Inflammatory macrophage treated with lipopolysaccharide for 1 hour (primary cell): ENCODE results near the gene CDKL2.
A peak's percentile ranks its signal among the peaks of the same experiment; 100 is the strongest.

Experiments
- DNase-seq, 2 donors: peaks; one replicate each; pipeline ENCODE4 v3.0.0-alpha.2; 2020 to 2022

Gene CDKL2

GRCh38 chr4:75637827-75638226 is 7.5 kb upstream of the CDKL2 start:
- DNase-seq = no peak

- no peak for DNase-seq
Observed at GRCh38 chr4:75637176-75637575, 6.8 kb upstream of the CDKL2 start.

DNA sequence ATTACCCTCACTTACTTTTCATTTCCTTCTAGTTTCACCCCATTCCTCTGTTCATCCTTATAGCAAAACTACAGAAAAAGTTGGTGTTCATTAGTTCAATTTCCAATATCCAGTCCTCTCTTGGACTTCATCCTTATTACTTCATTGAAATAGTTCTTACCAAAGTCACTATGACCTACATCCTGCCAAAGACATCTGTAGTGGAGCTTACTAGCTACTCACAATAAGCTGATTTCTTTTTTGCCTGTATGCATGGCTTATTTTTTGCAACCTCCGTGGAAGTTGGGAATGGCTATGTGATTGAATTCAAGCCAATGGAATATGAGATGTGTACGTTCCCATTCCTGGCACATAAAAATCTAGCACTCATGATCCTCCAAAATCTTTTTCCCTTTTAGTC is 4.6 kb upstream of the CDKL2 start:
- no peak for DNase-seq

DNA sequence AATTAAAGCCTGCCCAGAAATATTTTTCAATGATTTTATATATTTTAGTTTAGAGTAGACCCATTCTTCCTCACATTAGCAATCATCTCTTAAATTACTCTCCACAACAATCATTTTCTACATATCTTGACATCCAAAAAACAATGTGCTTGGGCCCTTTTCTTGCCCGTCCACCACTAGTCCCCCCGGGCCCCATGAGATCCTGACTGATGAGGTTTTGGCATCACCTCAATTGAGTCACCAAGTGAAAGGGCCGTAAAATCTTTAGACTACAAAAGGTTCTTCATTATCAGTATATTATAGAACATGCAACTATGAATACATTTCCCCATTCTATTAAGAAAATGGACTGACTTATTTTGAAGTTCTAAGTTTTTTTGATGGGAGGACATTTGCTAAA is 4.0 kb upstream of the CDKL2 start:
- DNase-seq = no peak

GRCh38 chr4:75633846-75634245 is 3.5 kb upstream of the CDKL2 start:
- DNase-seq = peak; percentile 19 to 24

- no peak for DNase-seq
Observed at GRCh38 chr4:75630937-75631329, 605 bp upstream of the CDKL2 start.

DNA sequence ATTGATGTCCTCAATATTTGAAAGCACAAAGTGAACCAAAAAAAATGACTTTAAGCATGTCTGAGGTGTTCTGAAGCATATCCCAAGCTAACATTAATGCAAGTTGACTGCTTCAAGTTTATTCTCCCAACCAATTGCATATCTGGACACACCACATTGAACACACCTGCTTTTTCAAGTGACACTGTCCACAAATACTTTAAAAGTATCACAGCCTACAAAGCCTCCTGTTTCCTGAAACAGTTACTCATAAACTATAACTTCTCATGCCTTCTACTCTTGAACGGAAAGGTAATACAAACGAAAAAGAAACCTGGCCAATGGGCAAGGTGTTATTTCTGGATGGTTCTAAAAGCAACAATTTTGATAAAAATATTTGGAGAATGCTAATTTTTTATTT is 1.1 kb downstream of the CDKL2 start:
- DNase-seq = no peak

DNA sequence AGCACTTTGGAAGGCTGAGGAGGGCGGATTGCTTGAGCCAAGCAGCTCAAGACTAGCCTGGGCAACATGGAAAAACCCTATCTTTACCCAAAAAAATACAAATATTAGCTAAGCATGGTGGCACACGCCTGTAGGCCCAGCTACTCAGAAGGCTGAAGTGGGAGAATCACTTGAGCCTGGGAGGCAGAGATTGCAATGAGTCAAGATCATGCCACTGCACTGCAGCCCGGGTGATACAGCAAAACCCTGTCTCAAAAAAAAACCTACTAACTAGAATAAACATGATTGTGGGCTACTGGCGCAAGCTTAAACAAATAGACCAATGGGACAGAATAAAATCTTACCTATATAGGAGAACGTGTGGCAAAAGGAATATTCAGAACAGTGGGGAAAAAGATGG is 7.3 kb downstream of the CDKL2 start:
- peak in 1 of 2 donors; percentile 51 for DNase-seq

- DNase-seq = no peak
Observed at GRCh38 chr4:75621715-75622114, 8.6 kb downstream of the CDKL2 start.

DNA sequence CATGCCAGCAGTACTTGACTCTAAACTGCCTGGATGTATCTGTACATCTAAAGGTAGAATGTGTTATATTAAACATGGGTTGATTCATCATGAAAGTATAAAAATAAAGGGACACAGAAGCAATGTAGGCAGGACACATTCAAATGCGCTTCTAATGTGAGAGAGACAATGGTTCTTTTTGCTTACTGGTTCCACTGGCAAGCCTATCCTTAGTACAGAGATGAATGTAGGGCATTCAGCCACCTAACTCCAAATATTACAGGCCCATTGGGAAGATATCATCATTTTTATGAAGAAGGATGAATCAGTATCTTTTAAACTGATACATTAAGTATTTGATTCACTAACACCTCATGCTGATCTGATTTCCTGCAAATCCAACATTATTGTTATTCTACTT is 18.0 kb downstream of the CDKL2 start:
- no peak for DNase-seq

- DNase-seq = no peak
Observed at GRCh38 chr4:75605928-75606327, 24.4 kb downstream of the CDKL2 start.

DNA sequence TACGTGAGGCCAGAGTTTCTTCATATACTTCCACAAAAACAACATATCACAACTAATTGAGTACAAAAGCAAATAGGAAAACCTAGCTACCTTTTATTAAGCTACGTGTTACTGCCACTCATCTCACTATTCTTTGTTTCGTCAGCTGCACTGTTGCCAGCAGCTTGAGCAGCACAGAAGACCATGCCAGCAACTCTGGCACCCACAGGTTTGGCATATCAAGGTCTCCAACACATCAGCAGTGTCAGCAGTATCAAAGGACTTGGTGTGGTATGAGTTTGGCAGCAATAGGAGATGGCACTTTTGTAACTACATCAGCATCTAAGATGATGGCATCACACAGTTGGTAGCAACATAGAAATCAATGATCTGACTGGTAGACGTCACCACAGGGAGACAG is 30.7 kb downstream of the CDKL2 start:
- no peak for DNase-seq

GRCh38 chr4:75598390-75598789 is 31.9 kb downstream of the CDKL2 start:
- DNase-seq = peak; percentile 6

GRCh38 chr4:75596061-75596460 is 34.3 kb downstream of the CDKL2 start:
- no peak for DNase-seq

DNA sequence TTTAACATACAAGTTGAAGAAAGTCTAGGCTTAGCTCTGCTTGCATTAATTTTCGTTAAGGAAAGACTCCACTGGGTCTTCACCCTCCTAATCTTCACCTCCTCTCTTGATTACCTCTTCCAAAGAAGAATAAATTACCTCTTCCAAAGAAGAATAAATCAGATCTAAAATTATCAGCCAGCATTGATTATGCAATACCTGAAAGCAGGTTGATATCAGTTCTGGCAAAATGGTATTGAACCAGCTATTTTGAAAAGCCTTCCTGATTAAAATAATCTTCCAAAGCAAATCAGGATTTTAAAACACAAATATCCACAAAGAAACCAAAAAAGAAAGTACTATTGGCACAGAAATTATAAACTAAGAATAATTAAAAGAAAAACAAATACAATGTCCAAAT is 36.9 kb downstream of the CDKL2 start:
- no peak for DNase-seq

GRCh38 chr4:75584067-75584466 is 46.3 kb downstream of the CDKL2 start:
- DNase-seq = no peak

- DNase-seq = no peak
Observed at GRCh38 chr4:75567725-75568124, 62.6 kb downstream of the CDKL2 start.

DNA sequence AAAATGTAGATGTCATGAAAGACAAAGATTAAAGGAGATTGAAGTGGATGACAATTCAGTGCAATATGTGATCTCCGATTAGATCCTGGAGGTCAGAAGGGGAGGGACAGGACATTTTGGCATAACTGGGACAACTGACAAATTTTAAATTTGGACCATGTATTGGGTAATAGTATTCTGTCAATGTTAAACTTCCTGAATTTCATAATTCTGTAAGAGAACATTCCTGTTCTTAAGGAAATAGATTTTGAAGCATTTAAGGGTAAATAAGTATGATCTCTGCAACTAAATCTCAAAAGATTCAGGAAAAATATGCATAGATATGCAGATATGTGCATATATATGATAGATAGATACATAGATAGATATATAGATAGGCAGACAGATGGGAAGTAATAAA is 63.4 kb downstream of the CDKL2 start:
- peak; percentile 38 to 48 for DNase-seq

- no peak for DNase-seq
Observed at GRCh38 chr4:75565481-75565880, 64.8 kb downstream of the CDKL2 start.

- DNase-seq = no peak
Observed at GRCh38 chr4:75564023-75564422, 66.3 kb downstream of the CDKL2 start.

DNA sequence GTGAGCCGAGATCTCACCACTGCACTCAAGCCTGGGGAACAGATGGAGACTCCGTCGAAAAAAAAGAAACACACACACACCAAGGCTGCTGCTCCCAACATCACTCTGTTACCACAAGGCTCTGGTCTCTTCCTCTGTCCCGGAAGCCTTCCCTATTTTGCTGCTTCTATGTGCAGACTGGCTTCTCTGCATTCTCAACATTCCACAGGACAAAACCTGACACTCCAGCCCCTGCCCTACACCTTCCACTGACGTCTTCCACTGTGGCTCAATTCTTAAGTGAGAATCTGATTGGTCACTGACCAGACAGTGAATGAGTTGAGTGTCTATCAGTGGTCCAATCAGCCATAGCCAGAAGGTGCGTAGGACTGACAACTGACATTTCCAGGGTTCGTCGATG is 68.5 kb downstream of the CDKL2 start:
- no peak for DNase-seq

GRCh38 chr4:75557696-75558095 is 72.6 kb downstream of the CDKL2 start:
- no peak for DNase-seq

GRCh38 chr4:75555294-75556164 is 74.8 kb downstream of the CDKL2 start, which contains the start of gene ODAPH:
Gene ODAPH (plus strand): TSS chr4:75556066. CDS start chr4:75556083, 17 bp downstream.
- DNase-seq = no peak

GRCh38 chr4:75552452-75552851 is 77.9 kb downstream of the CDKL2 start:
- DNase-seq = no peak

- DNase-seq = no peak
Observed at GRCh38 chr4:75549019-75549418, 81.3 kb downstream of the CDKL2 start.
